ENCODE results near the gene LYPD5.
A peak's percentile ranks its signal among the peaks of the same experiment; 100 is the strongest.

The LYPD5 gene

DNA sequence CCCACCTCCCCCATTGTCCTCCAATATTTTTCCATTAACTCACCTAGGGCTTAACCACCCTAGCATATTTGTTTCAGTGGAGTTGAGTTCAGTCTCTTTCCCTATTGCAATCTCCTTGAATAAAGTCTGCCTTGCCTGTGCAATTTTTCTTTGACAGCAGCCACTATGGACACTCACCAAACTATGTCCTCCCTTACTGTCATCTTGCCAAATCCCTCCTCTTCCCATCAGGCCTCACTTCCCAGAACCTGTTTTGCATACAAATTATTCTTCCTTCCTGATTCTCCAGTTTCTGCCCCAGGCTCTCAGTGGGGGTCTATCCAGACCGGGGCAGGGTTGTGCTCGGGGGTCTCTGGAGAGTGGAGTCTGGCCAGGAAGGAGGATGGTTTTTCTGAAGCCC lies 2.2 kb upstream of the LYPD5 start:
- no peak for DNase-seq

DNA sequence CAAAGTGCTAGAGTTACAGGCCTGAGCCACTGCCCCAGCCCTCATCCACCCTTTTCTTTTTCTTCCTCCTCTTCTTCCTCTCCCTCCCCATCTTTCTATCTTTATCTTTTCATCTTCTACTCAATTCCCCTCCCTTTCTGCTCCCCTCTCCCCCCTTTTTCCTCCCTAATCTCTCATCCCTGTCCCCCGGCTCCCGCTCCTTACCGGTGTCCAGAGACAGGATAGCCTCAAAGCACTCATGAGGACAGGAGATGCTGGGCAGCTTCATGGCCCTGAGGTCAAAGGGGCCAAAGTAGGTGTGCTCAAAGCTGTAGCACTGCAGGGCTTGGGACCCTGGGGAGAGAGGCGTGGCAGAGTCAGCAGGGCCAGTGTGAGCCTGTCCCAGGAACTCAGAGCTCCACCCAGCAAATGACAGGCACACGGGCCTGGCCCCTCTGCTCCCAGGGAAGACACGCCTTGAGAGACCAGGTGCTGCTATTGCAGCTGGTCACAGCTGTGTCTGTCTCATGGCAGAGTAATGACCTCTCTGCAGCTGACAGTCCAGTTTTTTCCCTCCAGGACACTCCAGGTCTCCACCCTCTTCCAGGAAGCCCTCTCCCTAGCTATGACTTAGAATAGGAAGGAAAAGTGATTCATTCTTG lies 2.6 kb downstream of the LYPD5 start:
- DNase-seq = no peak

GRCh38 chr19:43798546-43799409 lies 3.5 kb downstream of the LYPD5 start:
- no peak for DNase-seq

- no peak for DNase-seq
These were observed 4.2 kb downstream of the LYPD5 start for GRCh38 chr19:43798026-43798545.

DNA sequence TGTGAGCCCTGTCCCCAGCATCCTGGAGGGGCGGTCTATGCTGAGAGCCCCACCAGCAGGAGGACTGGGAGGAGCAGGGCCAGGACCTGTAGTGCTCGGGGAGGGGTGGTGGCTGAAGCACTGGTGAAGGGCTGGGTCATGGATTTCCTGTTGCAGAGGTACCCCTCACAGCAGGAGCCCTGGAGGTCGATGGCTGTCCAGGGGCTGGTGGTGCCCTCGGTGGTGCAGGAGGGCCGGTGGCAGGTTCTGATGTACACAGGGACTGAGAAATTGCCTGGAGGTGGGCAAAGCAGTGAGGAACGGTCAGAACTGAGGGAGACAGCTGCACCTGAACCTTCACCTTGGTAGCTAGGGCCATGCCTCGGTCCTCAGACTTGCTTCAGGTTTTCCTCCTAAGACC lies 4.7 kb downstream of the LYPD5 start:
- DNase-seq = no peak

DNA sequence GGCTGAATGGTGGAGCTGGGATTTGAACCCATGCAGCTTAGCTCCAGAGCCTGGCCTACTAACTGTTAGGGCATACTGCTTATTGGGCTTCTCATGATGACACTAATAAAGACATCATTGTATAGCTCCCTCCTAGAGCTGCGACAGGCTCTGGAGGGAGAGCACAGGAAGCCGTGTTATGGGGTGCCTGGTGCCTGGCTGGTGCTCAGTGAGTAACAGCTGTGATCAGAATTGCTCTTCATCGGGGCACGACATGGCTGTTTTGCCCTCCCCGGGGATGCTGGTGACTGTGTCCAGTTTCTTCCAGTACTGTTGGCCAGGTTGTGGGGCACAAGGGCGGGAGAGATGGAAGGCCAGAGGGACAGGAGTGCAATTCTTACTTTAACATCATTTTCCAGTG lies 5.1 kb downstream of the LYPD5 start:
- DNase-seq = no peak

DNA sequence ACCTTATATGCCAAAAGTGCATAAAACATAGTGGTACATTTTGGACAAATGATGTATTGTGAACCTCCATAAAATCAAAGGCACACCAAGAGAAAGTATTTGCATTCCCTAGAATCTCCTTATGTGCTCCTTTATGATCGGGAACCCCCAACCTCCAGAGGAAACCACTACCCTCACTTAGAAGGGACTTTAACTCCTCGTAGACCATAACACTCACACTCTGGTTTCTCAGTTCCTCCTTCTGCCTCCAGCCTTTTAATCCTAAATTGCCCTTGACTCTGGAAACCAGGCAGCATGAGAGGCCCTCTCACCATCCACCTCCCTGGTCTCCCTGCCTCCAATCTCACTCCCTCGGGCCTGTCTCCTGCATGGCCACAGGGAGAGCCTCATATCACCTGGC lies 11.7 kb downstream of the LYPD5 start:
- no peak for DNase-seq

DNA sequence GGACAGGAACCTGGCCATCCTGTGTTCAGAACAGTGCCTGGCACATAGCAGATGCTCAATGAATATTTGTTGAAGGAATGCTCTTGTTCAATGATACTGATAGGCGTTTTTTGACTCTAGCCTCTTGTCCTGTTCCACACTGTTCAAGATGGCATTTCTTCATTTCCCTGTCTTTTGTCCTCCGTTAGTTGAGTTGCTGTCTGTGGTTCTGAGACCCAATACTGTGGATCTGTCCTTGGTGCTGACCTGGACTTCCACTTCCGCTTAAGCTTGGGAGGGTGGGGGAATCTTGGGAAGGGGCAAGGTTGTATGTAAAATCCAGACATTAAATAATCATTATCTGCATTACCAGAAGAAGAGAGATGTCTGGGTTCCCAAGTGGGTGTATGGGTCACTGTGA lies 13.2 kb downstream of the LYPD5 start:
- no peak for DNase-seq

- DNase-seq = no peak
These were observed 15.6 kb downstream of the LYPD5 start for GRCh38 chr19:43786665-43787064.

- peak; percentile 27 for DNase-seq
These were observed 17.1 kb downstream of the LYPD5 start for GRCh38 chr19:43784981-43785808.

- DNase-seq = peak; percentile 19
These were observed 17.8 kb downstream of the LYPD5 start for GRCh38 chr19:43784241-43784980.

DNA sequence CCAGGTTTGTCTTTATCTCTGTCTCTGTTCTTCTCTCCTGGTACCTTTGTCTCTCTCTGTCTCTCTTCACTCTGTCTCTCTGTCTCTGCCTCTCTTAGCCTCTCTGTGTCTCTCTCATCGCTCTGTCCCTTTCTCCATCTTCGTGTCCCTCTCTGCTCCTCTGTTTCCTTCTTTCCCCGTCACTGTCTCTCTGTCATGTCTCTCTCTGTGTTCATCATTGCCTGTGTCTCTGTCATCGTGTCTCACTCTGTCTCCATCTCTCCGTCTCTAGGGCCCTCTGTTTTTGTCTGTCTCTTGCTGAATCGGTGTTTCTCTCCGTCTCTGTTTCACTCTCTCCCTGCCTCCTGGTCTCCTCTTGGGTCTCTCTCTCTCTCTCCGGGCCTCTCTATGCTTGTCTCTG lies 18.6 kb downstream of the LYPD5 start:
- DNase-seq = no peak

- no peak for DNase-seq
These were observed 19.5 kb downstream of the LYPD5 start for GRCh38 chr19:43782689-43783231.

DNA sequence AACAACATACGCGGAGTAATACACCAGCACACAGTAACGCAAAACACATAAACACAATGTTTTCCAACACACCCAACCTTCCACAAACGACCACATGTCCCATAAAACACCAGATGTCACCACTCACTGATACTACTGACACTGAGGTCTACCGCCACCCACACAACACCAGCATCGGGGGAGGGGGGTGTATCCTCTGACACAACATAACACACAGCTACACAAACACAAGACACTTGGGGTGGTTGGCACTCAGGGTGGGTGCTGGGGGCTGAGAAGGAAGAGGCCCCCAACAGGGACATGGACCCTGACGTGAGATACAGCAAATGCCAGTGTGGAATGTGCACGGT lies 20.0 kb downstream of the LYPD5 start:
- DNase-seq = no peak

- no peak for DNase-seq
These were observed 20.5 kb downstream of the LYPD5 start for GRCh38 chr19:43781630-43782310.

DNA sequence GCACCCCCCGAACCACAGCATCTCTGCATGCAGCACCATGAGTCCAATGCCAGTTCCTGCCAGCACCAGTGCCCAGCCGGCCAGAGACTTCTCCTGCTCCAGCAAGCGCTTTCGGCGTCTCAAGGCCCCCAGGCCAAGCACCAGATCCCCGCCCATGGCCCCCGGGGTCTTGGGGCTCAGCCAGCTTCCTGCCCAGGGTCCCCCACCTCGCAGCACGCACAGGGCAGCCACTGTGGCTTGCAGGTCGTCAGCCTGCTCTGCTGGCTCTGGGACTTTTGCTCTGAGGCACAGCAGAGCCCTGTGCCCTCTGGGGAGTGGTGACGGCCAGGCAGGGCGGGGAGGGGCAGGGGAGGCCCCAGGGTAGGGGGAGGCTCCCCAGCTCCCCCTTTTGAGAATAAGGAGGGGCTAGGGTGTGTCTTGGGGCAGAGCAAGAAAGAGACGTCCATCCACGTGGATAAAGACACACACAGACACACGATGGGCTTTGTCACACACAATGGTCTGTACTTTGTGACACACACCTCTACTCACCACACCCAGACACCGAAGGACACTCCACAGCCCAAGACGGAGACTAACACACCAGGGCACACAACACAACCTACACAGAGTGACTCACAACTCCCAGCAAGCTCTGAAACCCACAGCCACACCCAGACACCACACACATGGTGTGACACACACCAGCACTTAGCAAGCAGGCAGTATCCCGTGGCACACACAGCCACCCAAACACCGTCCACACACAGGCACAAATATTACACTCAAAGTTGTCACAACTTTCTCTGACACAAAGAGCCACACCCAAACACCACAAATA lies 21.3 kb downstream of the LYPD5 start, which contains the start of gene KCNN4:
Gene KCNN4 (minus strand): TSS at position 268 of the 820 bp plus-strand sequence. CDS start 112 bp downstream, at position 156.
- DNase-seq = no peak

DNA sequence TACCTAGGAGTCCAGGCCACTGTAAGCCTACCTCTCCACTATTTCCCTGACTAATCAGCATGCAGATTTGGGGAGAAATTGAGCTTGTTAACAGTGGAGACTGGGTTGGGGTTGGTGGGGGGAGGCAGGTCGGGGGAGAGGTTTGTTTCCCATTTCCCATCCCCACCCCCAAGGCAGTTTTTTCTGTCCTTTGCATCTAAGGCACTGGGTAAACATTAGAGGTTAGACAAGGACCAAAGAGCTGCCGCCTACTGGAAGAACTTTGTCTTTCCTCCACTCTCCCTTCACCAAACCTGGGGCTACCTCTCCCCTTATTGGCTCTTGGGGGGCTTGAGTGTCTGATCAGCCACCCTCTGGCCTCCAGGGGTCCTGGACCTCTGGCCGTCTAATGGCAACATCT lies 22.4 kb downstream of the LYPD5 start:
- DNase-seq = no peak

- DNase-seq = no peak
These were observed 23.0 kb downstream of the LYPD5 start for GRCh38 chr19:43779147-43779819.

DNA sequence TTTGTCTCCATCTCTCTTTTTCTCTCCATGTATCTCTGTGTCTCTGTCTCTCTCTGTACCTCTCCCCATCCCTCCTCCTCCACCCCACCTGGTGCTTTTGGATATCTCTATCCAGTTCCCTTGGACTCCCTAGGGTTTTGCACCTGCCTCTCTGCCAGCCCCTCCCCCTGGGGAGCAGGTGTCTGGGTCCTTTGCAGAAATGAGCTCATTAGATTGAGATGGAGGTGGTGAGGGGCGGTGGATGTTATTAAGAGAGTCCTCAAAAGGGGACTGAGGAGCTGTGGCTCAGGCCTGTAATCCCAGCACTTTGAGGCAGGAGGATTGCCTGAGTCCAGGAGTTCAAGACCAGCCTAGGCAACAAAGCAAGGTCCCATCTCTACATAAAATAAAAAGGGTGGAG lies 23.6 kb downstream of the LYPD5 start:
- DNase-seq = no peak

DNA sequence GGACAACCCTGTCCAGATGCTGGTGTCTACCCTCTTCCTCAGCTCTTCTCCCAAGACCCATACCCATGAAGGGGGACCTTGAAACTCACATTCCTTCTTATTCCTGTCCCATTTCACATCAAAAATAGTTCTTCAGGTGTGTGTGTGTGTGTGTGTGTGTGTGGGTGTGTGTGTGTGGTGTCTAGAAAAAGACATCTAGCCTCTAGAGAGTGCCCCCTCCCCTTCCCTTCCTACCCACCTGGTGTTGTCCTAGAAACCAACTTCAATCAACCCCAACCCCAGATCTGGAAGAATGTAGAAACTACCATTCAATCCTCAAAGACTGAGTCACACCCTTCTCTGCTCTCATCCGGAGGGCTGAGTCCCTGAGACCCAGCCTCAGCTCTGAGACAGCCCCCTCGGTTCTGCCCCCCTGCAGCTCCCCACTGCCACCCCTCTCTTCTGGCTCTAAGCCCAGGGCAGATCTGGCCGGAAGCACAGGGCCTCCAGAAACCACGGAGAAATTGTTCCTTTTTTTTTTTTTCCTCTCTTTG lies 25.0 kb downstream of the LYPD5 start:
- DNase-seq = no peak

All from GOT3 (cell line).